Stomach smooth muscle (tissue), 2 donors: Measurements from ENCODE around the gene PTCRA.
"Not testable (repeated sequence)": the region's sequence is repeated elsewhere in the genome, so short reads cannot be mapped to it uniquely, and the experiment has no call there.

Experiments
- H3K27ac ChIP-seq: one replicate; pipeline ENCODE4 v1.7.0; 2013; ENCODE audit warnings: mild to moderate bottlenecking, low read length, inconsistent platforms
- H3K27me3 ChIP-seq, 2 donors: one replicate each; pipeline ENCODE4 v1.7.0; 2013; ENCODE audit warnings: low read length in 2 of 2; ENCODE audit not compliant: insufficient read depth in 2 of 2, control insufficient read depth in 1 of 2
- H3K36me3 ChIP-seq, 2 donors: one replicate each; pipeline ENCODE4 v1.7.0; 2013; ENCODE audit warnings: low read length in 2 of 2; ENCODE audit not compliant: control insufficient read depth in 2 of 2, insufficient read depth in 2 of 2
- H3K4me1 ChIP-seq: one replicate; pipeline ENCODE4 v1.7.0; 2013; ENCODE audit warnings: low read length; ENCODE audit not compliant: control insufficient read depth, insufficient read depth
- H3K4me3 ChIP-seq, 2 donors: one replicate each; pipeline ENCODE4 v1.7.0; 2013; ENCODE audit warnings: low read length in 2 of 2
- H3K9ac ChIP-seq, 2 donors: one replicate each; pipeline ENCODE4 v1.7.0; 2013; ENCODE audit warnings: low read length in 2 of 2, mild to moderate bottlenecking in 1 of 2
- H3K9me3 ChIP-seq, 2 donors: one replicate each; pipeline ENCODE4 v1.7.0; 2013; ENCODE audit warnings: low read length in 2 of 2; ENCODE audit not compliant: control insufficient read depth in 2 of 2
- donor health status: healthy.
- donor health status: Pancreatic carcinoma.

The PTCRA gene

GRCh38 chr6:42932412-42932811 lies 16.6 kb downstream of the PTCRA start:
- Histone ChIP-seq H3K4me3 (no peak overlapping the region), H3K36me3 (peaks cover 17 to 25% of the 10 kb centered on the region in 2 donors), H3K9ac (peak overlapping the region; percentile 10 to 42), H3K4me1 (peaks cover 31% of the 10 kb centered on the region), H3K9me3 (no peaks in the 10 kb centered on the region), H3K27ac (no peak overlapping the region), H3K27me3 (no peaks in the 10 kb centered on the region)

GRCh38 chr6:42933205-42933604 lies 17.4 kb downstream of the PTCRA start:
- no peaks in the 10 kb centered on the region for H3K9me3 ChIP-seq
- H3K27me3 ChIP-seq: no peaks in the 10 kb centered on the region
- peaks cover 22 to 33% of the 10 kb centered on the region in 2 donors for H3K36me3 ChIP-seq
- H3K4me1 ChIP-seq: peaks cover 31% of the 10 kb centered on the region
- H3K27ac ChIP-seq: no peak overlapping the region
- H3K4me3 ChIP-seq: no peak overlapping the region
- H3K9ac ChIP-seq: no peak overlapping the region

GRCh38 chr6:42935322-42935721 lies 19.5 kb downstream of the PTCRA start:
- H3K9ac ChIP-seq: peak overlapping the region in 1 of 2 donors; percentile 13
- H3K36me3 ChIP-seq: peaks cover 39 to 44% of the 10 kb centered on the region in 2 donors
- no peaks in the 10 kb centered on the region for H3K27me3 ChIP-seq
- no peak overlapping the region for H3K4me3 ChIP-seq
- no peaks in the 10 kb centered on the region for H3K9me3 ChIP-seq
- H3K27ac ChIP-seq: no peak overlapping the region
- peaks cover 16% of the 10 kb centered on the region for H3K4me1 ChIP-seq

- H3K36me3 ChIP-seq: peaks cover 44 to 50% of the 10 kb centered on the region in 2 donors
Measured at GRCh38 chr6:42936398-42936797, 20.5 kb downstream of the PTCRA start.

GRCh38 chr6:42937548-42938427 lies 21.9 kb downstream of the PTCRA start:
- Histone ChIP-seq H3K9ac (no peak overlapping the region), H3K36me3 (peaks cover 43 to 50% of the 10 kb centered on the region in 2 donors), H3K4me3 (no peak overlapping the region), H3K27ac (no peak overlapping the region), H3K4me1 (no peaks in the 10 kb centered on the region), H3K9me3 (no peaks in the 10 kb centered on the region), H3K27me3 (no peaks in the 10 kb centered on the region)

More at GRCh38 chr6:42936398-42936797, 20.5 kb downstream of the PTCRA start:
- H3K9me3 ChIP-seq: no peaks in the 10 kb centered on the region
- peaks cover 8% of the 10 kb centered on the region for H3K4me1 ChIP-seq
- H3K9ac ChIP-seq: no peak overlapping the region
- H3K27ac ChIP-seq: no peak overlapping the region
- H3K27me3 ChIP-seq: no peaks in the 10 kb centered on the region
- no peak overlapping the region for H3K4me3 ChIP-seq

- Histone ChIP-seq H3K9me3 (no peaks in the 10 kb centered on the region), H3K4me1 (no peaks in the 10 kb centered on the region), H3K4me3 (no peak overlapping the region), H3K9ac (no peak overlapping the region), H3K36me3 (peaks cover 42 to 50% of the 10 kb centered on the region in 2 donors), H3K27me3 (no peaks in the 10 kb centered on the region), H3K27ac (no peak overlapping the region)
Measured at GRCh38 chr6:42938428-42938796, 22.6 kb downstream of the PTCRA start.

- H3K27ac ChIP-seq: no peak overlapping the region
- no peaks in the 10 kb centered on the region for H3K4me1 ChIP-seq
- H3K27me3 ChIP-seq: no peaks in the 10 kb centered on the region
- H3K9ac ChIP-seq: no peak overlapping the region
- H3K4me3 ChIP-seq: no peak overlapping the region
- H3K36me3 ChIP-seq: peaks cover 46 to 49% of the 10 kb centered on the region in 2 donors
- H3K9me3 ChIP-seq: no peaks in the 10 kb centered on the region
Measured at GRCh38 chr6:42938987-42939809, 23.3 kb downstream of the PTCRA start.

- no peaks in the 10 kb centered on the region for H3K4me1 ChIP-seq
- no peaks in the 10 kb centered on the region for H3K27me3 ChIP-seq
- peaks cover 43 to 46% of the 10 kb centered on the region in 2 donors for H3K36me3 ChIP-seq
Measured at GRCh38 chr6:42939810-42940167, 23.9 kb downstream of the PTCRA start.

GRCh38 chr6:42940493-42941045 lies 24.7 kb downstream of the PTCRA start:
- H3K36me3 ChIP-seq: peaks cover 40 to 42% of the 10 kb centered on the region in 2 donors

More at GRCh38 chr6:42939810-42940167, 23.9 kb downstream of the PTCRA start:
- Histone ChIP-seq H3K4me3 (no peak overlapping the region), H3K9me3 (no peaks in the 10 kb centered on the region), H3K9ac (no peak overlapping the region), H3K27ac (no peak overlapping the region)

GRCh38 chr6:42941356-42941755 lies 25.5 kb downstream of the PTCRA start:
- not testable (repeated sequence) for H3K9me3 ChIP-seq, H3K4me1 ChIP-seq, H3K27ac ChIP-seq, H3K9ac ChIP-seq, H3K4me3 ChIP-seq, H3K27me3 ChIP-seq
- H3K36me3 ChIP-seq: peaks cover 34 to 35% of the 10 kb centered on the region in 2 donors

More at GRCh38 chr6:42940493-42941045, 24.7 kb downstream of the PTCRA start:
- Histone ChIP-seq H3K9ac (no peak overlapping the region), H3K4me1 (no peaks in the 10 kb centered on the region), H3K9me3 (no peaks in the 10 kb centered on the region), H3K27me3 (no peaks in the 10 kb centered on the region), H3K4me3 (no peak overlapping the region), H3K27ac (no peak overlapping the region)
